ENCODE measurements around the gene MADCAM1.

- no peak for TF ChIP-seq CTCF (conservative IDR thresholded peaks at IDR 0.05 in 1 of 2, IDR thresholded peaks at IDR 0.05 in 1 of 2; ENCODE audit: extremely low read depth in 1 of 2, insufficient read depth in 1 of 2, low read depth in 1 of 2, low read length in 2 of 2)
- TF ChIP-seq EZH2 (IDR thresholded peaks at IDR 0.05; ENCODE audit: borderline replicate concordance, low read length) = no peak
Measured at GRCh38 chr19:496986-497385, 700 bp downstream of the MADCAM1 start.

Data from mammary epithelial cell (primary cell).